Measurements from ENCODE around the gene APP. TPM values are rescaled to one million over a fixed set of nuclear protein-coding genes. Genes with fewer than 3 reads are reported as not detected.
A peak's percentile ranks its signal among the peaks of the same experiment; 100 is the strongest.

APP gene
- total RNA-seq, 1 donor: 404 TPM

DNA sequence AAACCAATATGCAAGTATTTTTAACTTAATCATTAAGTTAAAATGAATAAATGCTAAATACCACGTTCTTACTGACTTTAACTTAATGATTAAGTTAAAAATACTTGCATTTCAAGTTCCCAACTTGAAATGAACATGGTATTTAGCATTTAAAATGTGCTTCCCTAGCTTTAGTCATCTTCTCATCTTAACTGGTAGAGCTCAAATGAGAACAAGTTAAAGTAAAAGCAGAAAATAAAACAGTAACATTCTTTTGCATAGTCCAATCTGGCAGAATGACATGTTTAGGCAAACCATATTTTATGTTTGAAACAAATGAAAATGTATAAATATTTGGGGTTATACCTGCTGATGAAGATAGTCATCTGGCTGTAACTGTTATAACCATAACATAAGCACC is 186.0 kb downstream of the APP start:
- no peak overlapping the region for H3K4me3 ChIP-seq (ENCODE audit: low read depth, low read length)
- no peak for DNase-seq (ENCODE audit: low read depth)
- TF ChIP-seq, protein P1, sequence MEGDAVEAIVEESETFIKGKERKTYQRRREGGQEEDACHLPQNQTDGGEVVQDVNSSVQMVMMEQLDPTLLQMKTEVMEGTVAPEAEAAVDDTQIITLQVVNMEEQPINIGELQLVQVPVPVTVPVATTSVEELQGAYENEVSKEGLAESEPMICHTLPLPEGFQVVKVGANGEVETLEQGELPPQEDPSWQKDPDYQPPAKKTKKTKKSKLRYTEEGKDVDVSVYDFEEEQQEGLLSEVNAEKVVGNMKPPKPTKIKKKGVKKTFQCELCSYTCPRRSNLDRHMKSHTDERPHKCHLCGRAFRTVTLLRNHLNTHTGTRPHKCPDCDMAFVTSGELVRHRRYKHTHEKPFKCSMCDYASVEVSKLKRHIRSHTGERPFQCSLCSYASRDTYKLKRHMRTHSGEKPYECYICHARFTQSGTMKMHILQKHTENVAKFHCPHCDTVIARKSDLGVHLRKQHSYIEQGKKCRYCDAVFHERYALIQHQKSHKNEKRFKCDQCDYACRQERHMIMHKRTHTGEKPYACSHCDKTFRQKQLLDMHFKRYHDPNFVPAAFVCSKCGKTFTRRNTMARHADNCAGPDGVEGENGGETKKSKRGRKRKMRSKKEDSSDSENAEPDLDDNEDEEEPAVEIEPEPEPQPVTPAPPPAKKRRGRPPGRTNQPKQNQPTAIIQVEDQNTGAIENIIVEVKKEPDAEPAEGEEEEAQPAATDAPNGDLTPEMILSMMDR (IDR thresholded peaks at IDR 0.05; ENCODE audit: insufficient read depth, low read length): no peak

DNA sequence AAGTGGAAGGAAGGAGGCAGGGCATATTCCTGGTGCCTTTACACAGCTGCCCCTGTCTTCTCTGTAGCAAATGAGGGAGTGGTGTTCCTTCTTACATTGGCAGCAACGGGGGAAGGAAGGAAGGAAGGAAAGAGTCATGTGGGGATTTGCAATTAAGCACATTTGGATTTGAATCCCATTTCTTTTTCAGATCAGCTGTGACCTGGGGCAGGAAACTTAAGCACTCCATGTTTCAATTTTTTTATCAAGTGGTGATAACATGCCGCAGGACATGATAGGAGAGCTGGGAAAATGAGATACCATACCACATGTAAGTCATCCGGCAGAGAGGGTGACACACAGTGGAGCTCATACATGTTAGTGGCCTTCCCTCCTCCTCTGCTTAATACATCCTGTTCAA is 186.8 kb downstream of the APP start:
- no peak overlapping the region for H3K4me3 ChIP-seq (ENCODE audit: low read depth, low read length)
- peak; percentile 24 for DNase-seq (ENCODE audit: low read depth)
- TF ChIP-seq, protein P1 (IDR thresholded peaks at IDR 0.05; ENCODE audit: insufficient read depth, low read length): no peak

- TF ChIP-seq, protein P1 (IDR thresholded peaks at IDR 0.05; ENCODE audit: insufficient read depth, low read length): no peak
- H3K4me3 ChIP-seq (ENCODE audit: low read depth, low read length): no peak overlapping the region
- no peak for DNase-seq (ENCODE audit: low read depth)
Observed at GRCh38 chr21:25980710-25981109, 189.9 kb downstream of the APP start.

DNA sequence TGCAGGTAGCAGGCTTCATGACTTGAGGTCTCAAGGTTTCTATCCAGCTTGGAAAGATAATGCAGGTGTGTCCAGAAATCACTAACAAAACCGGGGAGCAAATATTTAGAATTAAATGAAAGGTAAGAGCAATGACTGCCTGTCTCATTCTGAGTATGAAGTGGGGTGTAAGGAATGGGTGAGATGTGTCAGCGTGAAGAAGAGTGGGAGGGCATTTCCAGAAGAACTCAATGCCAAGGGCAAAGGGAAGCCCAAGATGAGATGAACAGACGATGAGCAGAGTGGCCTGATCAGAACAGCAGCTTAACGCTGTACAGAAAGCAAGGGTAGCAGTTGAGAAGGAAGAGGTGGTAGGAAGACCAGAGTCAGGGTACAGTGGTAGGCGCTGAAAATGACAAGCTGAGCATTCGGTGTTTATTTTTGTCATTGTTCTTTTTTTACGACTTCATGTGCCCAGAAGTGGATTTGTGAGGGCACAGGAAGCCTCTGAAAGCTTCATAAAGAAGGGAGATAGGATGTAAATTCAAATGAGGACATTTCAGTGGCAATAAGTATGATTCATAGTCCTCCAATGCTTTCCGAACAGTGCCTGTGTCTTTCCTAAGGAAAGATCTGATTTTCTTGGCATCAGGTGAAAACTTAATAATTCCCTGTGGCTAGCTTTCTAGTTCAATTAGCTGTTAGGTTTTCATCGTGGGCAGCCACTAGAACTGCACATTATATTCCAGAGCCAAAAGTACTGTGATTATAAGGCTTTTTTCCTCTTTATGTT is 190.5 kb downstream of the APP start:
- TF ChIP-seq, protein P1 (IDR thresholded peaks at IDR 0.05; ENCODE audit: insufficient read depth, low read length): no peak
- DNase-seq (ENCODE audit: low read depth): no peak
- H3K4me3 ChIP-seq (ENCODE audit: low read depth, low read length): no peak overlapping the region

DNA sequence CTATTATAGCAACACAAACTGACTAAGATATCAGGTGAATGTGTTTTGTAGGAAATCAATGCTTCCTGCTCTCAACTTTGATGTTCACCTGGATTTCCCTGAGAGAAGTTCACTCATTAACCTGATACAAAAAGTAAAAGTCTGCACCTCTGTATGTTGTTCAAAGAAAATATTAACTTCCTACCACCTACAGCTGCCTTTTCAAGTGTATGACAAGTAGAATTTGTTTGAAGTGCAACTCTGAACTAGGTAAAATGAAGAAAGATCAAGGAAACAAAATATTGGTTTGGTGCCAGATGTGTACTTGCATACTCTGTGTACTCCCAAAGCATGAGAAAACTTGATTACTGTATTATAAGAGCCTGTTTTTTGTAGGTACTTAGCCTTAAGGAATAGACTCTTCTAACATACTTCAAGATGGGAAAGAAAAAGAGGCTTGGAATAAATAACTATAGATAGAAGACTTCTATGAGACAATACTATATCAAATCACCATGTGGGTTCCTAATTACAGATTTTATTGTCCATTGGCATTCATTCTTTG is 193.4 kb downstream of the APP start:
- TF ChIP-seq, protein P1 (IDR thresholded peaks at IDR 0.05; ENCODE audit: insufficient read depth, low read length): no peak
- no peak overlapping the region for H3K4me3 ChIP-seq (ENCODE audit: low read depth, low read length)
- no peak for DNase-seq (ENCODE audit: low read depth)

DNA sequence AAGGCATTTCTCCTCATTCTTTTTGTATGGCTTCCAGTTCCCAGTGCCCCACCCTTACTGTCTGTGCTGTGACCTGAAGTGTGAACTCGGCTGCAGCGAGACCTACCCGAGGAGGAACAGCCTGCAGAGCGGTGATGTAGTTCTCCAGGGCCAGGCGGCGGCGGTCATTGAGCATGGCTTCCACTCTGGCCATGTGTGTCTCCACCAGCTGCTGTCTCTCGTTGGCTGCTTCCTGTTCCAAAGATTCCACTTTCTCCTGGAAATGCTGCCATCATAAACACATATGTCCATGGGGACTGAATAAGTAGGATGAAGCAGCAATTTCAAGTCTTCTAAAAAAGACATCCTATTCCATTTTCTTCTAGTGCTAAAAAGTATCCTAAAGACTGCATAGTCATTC is 195.6 kb downstream of the APP start:
- H3K4me3 ChIP-seq (ENCODE audit: low read depth, low read length): no peak overlapping the region
- TF ChIP-seq, protein P1 (IDR thresholded peaks at IDR 0.05; ENCODE audit: insufficient read depth, low read length): no peak
- DNase-seq (ENCODE audit: low read depth): no peak
